Central memory CD8-positive, alpha-beta T cell (primary cell): Measurements from ENCODE around the gene RGS14.
"Not testable (repeated sequence)": the region's sequence is repeated elsewhere in the genome, so short reads cannot be mapped to it uniquely, and the experiment has no call there.

ENCODE experiments used
- ATAC-seq: fragments of 150-1000 bp; cut with Tn5 transposase; replicated peaks from 2 replicates; pipeline ENCODE4 v1.10.0; 2022; ENCODE audit warnings: mild to moderate bottlenecking, moderate FRiP score, moderate number of reproducible peaks; ENCODE audit not compliant: poor library complexity, severe bottlenecking; ENCODE audit errors: extremely low read depth
- DNase-seq, 2 donors: peaks; one replicate each; pipeline ENCODE4 v3.0.0; 2021; ENCODE audit warnings: low spot score in 2 of 2
- H3K27ac Mint-ChIP-seq: one replicate; pipeline ENCODE4 v1.8.0; 2022; ENCODE audit warnings: low read depth, mild to moderate bottlenecking, moderate library complexity, mixed read lengths
- H3K27me3 Mint-ChIP-seq: one replicate; pipeline ENCODE4 v1.8.0; 2022; ENCODE audit warnings: mixed read lengths
- H3K36me3 Mint-ChIP-seq: one replicate; pipeline ENCODE4 v1.8.0; 2022; ENCODE audit warnings: mild to moderate bottlenecking, moderate library complexity, mixed read lengths; ENCODE audit not compliant: insufficient read depth
- H3K4me1 Mint-ChIP-seq: one replicate; pipeline ENCODE4 v1.8.0; 2022; ENCODE audit warnings: mixed read lengths
- H3K4me3 Mint-ChIP-seq: one replicate; pipeline ENCODE4 v1.8.0; 2022; ENCODE audit warnings: mild to moderate bottlenecking, moderate library complexity, mixed read lengths
- H3K9me3 Mint-ChIP-seq: one replicate; pipeline ENCODE4 v1.8.0; 2022; ENCODE audit warnings: mixed read lengths

RGS14 gene

GRCh38 chr5:177374211-177374610 lies 16.5 kb downstream of the RGS14 start:
- peaks cover 18% of the 10 kb centered on the region for H3K36me3 Mint-ChIP-seq
- no peak overlapping the region for H3K4me3 Mint-ChIP-seq
- peaks cover 44% of the 10 kb centered on the region for H3K4me1 Mint-ChIP-seq
- no peaks in the 10 kb centered on the region for H3K9me3 Mint-ChIP-seq
- ATAC-seq: no peak
- H3K27ac Mint-ChIP-seq: peak overlapping the region; percentile 87
- no peaks in the 10 kb centered on the region for H3K27me3 Mint-ChIP-seq
- DNase-seq: no peak

GRCh38 chr5:177375516-177375915 lies 17.8 kb downstream of the RGS14 start:
- H3K4me3 Mint-ChIP-seq, DNase-seq, ATAC-seq, H3K27me3 Mint-ChIP-seq, H3K27ac Mint-ChIP-seq, H3K9me3 Mint-ChIP-seq: not testable (repeated sequence)
- peaks cover 48% of the 10 kb centered on the region for H3K4me1 Mint-ChIP-seq
- peaks cover 11% of the 10 kb centered on the region for H3K36me3 Mint-ChIP-seq

GRCh38 chr5:177376107-177376506 lies 18.4 kb downstream of the RGS14 start:
- no peaks in the 10 kb centered on the region for H3K9me3 Mint-ChIP-seq
- no peak overlapping the region for H3K27ac Mint-ChIP-seq
- ATAC-seq (no peak), DNase-seq (no peak)
- peaks cover 48% of the 10 kb centered on the region for H3K4me1 Mint-ChIP-seq
- H3K4me3 Mint-ChIP-seq: no peak overlapping the region
- no peaks in the 10 kb centered on the region for H3K27me3 Mint-ChIP-seq
- peaks cover 11% of the 10 kb centered on the region for H3K36me3 Mint-ChIP-seq

GRCh38 chr5:177377851-177378776 lies 20.4 kb downstream of the RGS14 start:
- Mint-ChIP-seq H3K36me3 (peaks cover 5% of the 10 kb centered on the region), H3K9me3 (no peaks in the 10 kb centered on the region), H3K4me1 (peaks cover 33% of the 10 kb centered on the region), H3K27me3 (no peaks in the 10 kb centered on the region), H3K27ac (no peak overlapping the region), H3K4me3 (no peak overlapping the region)
- ATAC-seq (no peak), DNase-seq (no peak)

- no peaks in the 10 kb centered on the region for H3K9me3 Mint-ChIP-seq
- DNase-seq (no peak), ATAC-seq (no peak)
- H3K27ac Mint-ChIP-seq: no peak overlapping the region
- H3K36me3 Mint-ChIP-seq: peaks cover 2% of the 10 kb centered on the region
- no peak overlapping the region for H3K4me3 Mint-ChIP-seq
- H3K4me1 Mint-ChIP-seq: peaks cover 30% of the 10 kb centered on the region
- H3K27me3 Mint-ChIP-seq: no peaks in the 10 kb centered on the region
Observed at GRCh38 chr5:177378884-177379883, 21.5 kb downstream of the RGS14 start.

GRCh38 chr5:177380805-177381126 lies 23.0 kb downstream of the RGS14 start:
- Mint-ChIP-seq H3K27me3 (no peaks in the 10 kb centered on the region), H3K36me3 (no peaks in the 10 kb centered on the region), H3K4me3 (no peak overlapping the region), H3K4me1 (peaks cover 31% of the 10 kb centered on the region), H3K27ac (no peak overlapping the region), H3K9me3 (no peaks in the 10 kb centered on the region)
- no peak for ATAC-seq
- no peak for DNase-seq

- Mint-ChIP-seq H3K27me3 (no peaks in the 10 kb centered on the region), H3K36me3 (no peaks in the 10 kb centered on the region), H3K4me1 (peaks cover 31% of the 10 kb centered on the region), H3K27ac (no peak overlapping the region), H3K9me3 (no peaks in the 10 kb centered on the region), H3K4me3 (no peak overlapping the region)
- ATAC-seq: no peak
- DNase-seq: no peak
Observed at GRCh38 chr5:177382423-177383029, 24.8 kb downstream of the RGS14 start.

GRCh38 chr5:177383181-177383580 lies 25.5 kb downstream of the RGS14 start:
- H3K9me3 Mint-ChIP-seq: no peaks in the 10 kb centered on the region
- ATAC-seq (no peak), DNase-seq (no peak)
- no peak overlapping the region for H3K4me3 Mint-ChIP-seq
- H3K4me1 Mint-ChIP-seq: peaks cover 34% of the 10 kb centered on the region
- no peaks in the 10 kb centered on the region for H3K27me3 Mint-ChIP-seq
- no peak overlapping the region for H3K27ac Mint-ChIP-seq
- no peaks in the 10 kb centered on the region for H3K36me3 Mint-ChIP-seq

- H3K36me3 Mint-ChIP-seq: no peaks in the 10 kb centered on the region
- H3K4me1 Mint-ChIP-seq: peaks cover 41% of the 10 kb centered on the region
- H3K27ac Mint-ChIP-seq: no peak within 1 kb of the TSS
- DNase-seq (no peak), ATAC-seq (no peak)
- H3K9me3 Mint-ChIP-seq: no peaks in the 10 kb centered on the region
- H3K27me3 Mint-ChIP-seq: no peaks in the 10 kb centered on the region
- peak within 1 kb of the TSS; percentile 4 for H3K4me3 Mint-ChIP-seq
Observed at GRCh38 chr5:177384134-177384533, 26.4 kb downstream of the RGS14 start, which contains the start of gene SLC34A1. Gene SLC34A1 (plus strand): TSS chr5:177384434. CDS start chr5:177385742, 1,308 bp downstream.

- ATAC-seq (no peak), DNase-seq (no peak)
- Mint-ChIP-seq H3K36me3 (no peaks in the 10 kb centered on the region), H3K27ac (no peak overlapping the region), H3K4me1 (peaks cover 48% of the 10 kb centered on the region), H3K9me3 (no peaks in the 10 kb centered on the region), H3K4me3 (peak overlapping the region; percentile 4), H3K27me3 (no peaks in the 10 kb centered on the region)
Observed at GRCh38 chr5:177385720-177386119, 28.0 kb downstream of the RGS14 start.

- H3K4me1 Mint-ChIP-seq: peaks cover 57% of the 10 kb centered on the region
- H3K4me3 Mint-ChIP-seq: no peak overlapping the region
- ATAC-seq: no peak
- no peaks in the 10 kb centered on the region for H3K36me3 Mint-ChIP-seq
- no peaks in the 10 kb centered on the region for H3K27me3 Mint-ChIP-seq
- H3K9me3 Mint-ChIP-seq: no peaks in the 10 kb centered on the region
- no peak overlapping the region for H3K27ac Mint-ChIP-seq
- no peak for DNase-seq
Observed at GRCh38 chr5:177386542-177386941, 28.8 kb downstream of the RGS14 start.

- Mint-ChIP-seq H3K4me3 (no peak overlapping the region), H3K27me3 (no peaks in the 10 kb centered on the region), H3K4me1 (peaks cover 54% of the 10 kb centered on the region), H3K27ac (no peak overlapping the region), H3K9me3 (no peaks in the 10 kb centered on the region), H3K36me3 (no peaks in the 10 kb centered on the region)
- DNase-seq (no peak), ATAC-seq (no peak)
Observed at GRCh38 chr5:177387405-177387804, 29.7 kb downstream of the RGS14 start.
